Fibroblast of skin of left quadriceps (primary cell): Measurements from ENCODE around the gene HUNK.

Experiments used
- DNase-seq, 2 experiments: peaks; one replicate each; pipeline ENCODE4 v3.0.0-alpha.2; 2013; ENCODE audit warnings: low read depth in 2 of 2

The HUNK gene

DNA sequence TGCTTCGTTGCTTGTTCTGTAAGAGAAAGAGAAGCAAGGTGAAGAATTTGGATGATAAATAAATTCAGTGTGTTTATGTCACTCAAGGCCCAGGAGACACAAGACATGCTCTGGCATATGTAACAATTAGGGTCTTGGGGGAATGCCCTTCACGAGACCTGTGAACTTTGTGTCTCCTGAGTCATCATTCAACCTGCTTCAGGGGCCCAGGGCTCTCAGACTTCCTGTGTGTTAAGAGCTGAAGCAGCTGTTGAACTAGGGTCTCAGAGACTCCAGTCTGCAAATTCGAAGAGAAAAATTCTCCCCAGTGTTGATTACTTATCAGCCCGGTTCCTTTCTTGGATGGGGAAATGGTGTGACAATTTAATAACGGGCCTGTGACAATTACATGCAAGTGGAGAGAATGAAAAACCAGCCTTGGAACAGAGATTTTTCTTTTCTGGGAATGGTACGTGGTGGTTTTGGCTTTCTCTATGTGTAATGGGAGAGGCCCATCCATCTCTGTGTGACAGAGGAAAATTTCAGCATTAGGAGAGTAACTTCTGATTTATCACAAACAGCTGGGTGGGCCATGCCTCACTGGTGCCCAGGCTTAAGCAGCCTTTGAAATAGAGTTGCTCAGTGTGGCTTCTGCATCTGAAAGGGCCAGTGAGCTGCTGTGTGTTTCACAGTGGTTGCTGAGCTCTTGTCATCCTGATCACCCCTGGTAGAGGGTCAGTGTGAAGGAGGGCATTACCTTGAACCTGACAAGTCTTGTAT is 22.4 kb downstream of the HUNK start:
- DNase-seq: no peak

DNA sequence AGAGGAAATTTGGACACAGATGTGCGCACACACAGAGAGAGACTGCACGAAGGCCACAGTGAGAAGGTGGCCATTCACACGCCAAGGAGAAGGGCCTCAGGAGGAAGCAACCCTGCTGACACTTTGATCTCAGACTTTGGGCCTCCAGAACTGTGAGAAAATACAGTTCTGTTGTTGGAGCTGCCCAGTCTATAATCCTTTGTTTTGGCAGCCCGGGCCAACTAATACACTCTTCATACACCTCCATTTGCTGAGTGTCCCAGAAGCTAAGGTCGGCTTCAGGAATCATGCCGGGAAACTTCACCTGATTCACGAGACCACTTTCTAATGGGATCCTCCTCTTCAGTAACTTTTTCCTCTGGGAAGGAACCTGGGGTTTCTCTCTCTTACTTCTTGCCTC is 23.2 kb downstream of the HUNK start:
- DNase-seq: no peak

DNA sequence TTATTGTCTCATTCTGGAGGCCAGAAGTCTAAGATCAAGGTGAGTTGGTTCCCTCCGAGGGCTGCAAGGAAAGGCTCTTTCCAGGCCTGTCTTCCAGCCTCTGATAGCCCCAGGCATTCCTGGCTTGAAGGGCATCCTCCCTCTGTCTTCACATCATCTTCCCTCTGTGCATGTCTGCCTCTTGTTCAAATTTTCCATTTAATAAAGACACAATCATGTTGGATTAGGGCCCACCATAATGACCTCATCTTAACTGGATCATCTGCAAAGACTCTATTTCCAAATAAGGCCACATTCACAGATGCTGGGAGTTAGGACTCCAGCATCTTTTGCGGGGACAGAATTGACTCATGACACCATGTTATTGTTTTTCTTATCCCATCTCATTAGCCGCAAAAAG is 24.5 kb downstream of the HUNK start:
- peak in 1 of 2 experiments; percentile 50 for DNase-seq

DNA sequence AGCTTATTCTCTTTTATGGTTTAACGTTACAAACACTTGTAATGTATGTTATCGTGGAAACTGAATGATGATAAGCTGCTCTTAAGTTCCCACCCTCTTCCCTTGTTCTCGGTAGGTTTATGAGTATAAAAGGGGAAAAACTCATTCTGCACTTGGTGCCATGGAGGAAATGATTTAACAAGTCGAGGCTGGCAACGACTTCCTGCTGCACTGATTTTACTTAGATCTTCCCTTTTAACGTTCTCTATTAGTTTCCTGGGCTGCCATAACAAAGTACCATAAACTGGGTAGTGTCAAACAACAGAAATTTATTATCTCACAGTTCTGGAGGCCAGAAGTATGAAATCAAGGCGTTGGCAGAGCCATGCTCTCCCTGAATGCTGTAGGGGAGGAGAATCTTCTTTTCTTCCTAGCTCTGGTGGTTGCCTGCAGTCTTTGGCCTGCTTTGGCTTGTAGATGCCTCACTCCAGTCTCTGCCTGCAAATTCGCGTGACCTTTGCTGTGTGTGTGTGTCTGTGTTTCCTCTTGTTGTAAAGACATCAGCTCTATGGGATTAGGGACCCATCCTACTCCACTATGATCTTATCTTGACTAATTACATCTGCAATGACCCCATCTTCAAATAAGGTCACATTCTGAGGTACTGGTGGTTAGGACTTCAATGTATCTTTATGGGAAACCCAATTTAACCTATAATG is 26.3 kb downstream of the HUNK start:
- DNase-seq: no peak

DNA sequence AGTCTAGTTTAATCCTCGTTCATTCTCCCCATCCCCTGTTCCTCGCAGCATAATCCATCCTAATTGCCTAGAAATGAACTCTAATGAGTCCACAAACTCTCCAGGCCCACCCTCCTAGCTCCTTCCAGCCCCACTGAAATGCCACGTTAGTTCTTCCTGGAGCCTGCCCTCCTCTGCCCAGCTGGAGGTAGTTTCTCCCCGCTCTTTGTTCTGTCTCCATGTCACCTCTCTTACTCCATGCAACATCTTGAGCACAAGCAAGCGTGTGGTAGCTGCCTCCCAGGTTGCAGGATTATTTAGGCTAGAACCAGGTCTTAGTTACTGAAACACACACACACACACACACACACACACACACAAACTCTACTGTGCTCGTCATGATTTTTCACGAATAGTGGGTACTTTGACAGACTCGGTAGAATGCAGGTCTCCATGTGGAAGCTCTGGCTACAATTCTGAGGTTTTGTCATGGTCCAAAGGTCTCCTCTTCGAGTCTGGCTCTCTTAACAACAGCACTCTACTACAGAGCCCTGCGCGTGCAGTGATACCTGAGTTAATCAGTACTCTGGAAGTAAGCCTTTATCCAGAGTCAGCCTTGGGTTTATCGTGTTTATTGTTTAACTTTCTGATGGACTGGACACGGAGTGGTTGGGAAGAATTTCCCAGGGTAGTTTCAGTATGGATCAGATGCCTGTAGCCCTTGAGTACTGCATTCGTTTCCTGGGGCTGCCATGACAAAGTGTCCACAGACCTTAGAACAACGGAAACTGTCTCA is 27.5 kb downstream of the HUNK start:
- DNase-seq: no peak

DNA sequence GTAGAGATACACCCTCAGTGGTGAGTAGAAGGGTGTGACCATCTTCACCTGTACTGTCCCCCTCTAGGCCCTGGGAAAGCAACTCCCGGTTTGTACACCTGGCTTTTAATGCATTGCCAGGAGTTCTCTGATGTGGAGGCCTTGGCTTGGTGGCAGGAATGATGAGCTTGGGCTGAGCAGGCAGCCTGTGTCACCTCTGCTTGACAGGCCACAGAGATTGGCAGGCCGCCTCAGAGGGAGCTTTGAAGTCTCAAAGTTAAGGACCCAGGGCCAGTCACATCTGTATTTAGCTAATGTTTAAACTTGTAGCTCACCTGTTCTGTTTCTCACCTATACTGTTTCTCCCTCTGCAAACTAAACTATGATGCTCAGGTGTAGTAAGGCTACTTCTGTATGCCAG is 28.5 kb downstream of the HUNK start:
- no peak for DNase-seq

DNA sequence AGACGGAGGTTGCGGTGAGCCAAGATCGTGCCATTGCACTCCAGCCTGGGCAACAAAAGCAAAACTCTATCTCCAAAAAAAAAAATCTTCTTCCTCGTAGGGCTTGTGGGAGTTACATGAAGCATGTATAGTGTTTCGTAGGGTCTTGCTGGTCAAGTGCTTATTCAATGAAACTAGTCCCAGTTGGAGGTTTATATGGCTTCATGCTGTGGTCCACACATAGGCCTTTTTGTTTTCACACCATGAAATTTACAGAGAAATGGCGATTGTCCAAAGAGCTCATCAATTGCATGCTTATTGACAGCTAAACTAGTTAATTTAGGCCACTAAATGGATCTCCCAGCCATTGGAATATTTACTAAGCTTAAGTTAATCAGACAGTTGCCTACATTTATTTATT is 29.6 kb downstream of the HUNK start:
- no peak for DNase-seq

DNA sequence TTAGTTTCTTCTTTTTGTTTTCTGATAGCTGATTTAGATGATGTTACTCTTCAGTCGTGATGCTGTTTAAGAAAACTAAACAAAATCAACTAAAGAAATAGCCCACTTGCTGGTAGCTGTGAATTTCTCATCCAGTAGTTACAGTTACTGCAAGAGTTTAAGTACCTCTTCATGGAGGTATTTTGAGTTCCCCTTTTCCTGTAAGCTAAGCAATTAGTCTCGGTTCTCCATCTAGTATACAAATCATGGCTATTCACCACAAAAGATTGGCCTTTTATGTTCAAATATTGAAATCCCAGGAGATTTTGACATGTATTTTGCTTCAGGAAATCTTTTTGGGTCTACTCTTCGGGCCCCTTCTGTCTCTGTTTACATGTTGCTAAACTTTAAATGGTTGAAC is 31.1 kb downstream of the HUNK start:
- no peak for DNase-seq

DNA sequence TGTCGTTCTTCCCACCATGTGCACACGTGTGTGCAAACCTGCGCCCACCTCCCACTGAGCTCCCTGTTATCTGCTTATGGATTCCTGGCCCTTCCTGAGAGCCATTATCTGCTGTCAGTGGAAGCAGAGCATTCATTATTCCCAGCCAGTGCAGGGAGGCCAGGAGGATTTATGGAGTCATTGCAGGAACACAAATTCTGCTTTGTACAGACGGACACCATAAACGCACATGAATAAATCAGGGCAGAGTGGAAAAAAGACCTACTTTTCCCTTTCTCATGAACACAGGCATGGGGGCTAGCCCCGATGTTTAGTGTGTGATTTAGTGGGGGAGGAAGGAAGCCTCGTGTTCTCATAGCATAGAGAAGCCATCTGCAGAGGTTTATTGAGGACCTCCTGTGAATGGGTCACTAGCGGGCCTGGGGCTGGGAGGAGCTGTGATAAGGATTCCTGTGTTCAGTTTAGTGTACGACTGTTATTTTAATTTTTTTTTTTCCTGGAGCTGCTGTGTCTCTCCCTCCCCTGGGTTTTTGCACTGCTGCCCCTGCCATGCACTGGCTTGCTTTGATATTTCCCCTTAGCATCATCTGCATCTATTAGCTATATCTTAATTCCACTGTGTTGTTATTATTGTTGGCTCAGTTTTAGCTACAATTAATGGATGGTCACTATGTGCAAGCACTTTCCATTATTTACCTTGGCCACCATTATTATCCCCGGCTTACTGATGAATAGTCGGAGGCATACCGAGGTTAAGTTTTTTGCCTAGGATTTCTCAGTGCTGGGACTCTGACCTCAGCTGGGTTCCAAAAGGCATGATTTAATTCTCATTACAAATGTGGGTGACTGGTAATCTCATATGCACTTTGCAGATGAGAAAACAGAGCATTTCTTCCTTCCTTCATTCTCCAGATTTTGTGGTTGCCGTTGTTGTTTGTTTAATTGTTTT is 33.0 kb downstream of the HUNK start:
- no peak for DNase-seq

DNA sequence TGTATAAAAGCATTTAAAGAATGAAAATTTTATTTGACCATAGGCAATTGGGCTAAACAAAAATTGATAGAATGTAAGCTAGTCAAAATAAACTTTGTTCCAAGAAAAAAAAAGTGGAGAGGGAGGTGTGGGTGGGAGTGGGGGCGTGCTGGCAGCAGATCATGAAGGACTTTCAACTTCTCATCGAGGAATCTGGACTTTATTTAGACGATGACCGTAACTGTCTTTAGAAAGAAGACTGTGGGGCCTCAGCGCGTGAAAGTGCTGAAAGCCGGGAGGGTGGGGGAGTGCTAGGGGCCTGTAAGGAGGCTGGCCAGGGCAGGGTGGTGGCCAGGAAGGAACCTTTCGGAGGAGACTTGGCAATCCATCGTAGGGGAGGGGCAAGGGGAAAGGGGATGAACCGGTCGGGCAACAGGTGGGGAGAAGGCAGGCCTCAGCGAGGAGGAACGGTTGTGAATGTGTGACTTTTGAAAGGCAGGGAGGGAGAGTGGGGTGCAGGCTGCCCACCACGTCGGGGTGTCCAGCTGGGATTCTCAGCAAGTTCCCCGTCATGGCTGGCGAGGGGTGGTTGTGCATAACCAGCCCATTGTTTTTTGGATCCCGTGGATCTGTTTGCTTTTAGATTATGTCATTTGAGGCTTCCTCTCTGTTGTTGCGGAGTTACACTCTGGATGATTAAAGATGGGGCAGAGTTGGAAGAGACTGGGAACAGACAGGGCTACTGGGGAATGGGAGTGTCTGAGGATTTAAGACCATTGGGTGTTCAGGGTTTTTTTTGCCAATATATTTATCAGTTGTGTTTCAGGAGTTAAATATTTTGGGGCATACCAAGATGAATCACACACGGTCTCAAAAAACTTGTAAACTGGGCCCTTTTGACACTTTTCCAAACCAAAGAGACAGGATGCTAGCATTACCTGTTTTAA is 35.5 kb downstream of the HUNK start:
- DNase-seq: peak; percentile 54 to 55

DNA sequence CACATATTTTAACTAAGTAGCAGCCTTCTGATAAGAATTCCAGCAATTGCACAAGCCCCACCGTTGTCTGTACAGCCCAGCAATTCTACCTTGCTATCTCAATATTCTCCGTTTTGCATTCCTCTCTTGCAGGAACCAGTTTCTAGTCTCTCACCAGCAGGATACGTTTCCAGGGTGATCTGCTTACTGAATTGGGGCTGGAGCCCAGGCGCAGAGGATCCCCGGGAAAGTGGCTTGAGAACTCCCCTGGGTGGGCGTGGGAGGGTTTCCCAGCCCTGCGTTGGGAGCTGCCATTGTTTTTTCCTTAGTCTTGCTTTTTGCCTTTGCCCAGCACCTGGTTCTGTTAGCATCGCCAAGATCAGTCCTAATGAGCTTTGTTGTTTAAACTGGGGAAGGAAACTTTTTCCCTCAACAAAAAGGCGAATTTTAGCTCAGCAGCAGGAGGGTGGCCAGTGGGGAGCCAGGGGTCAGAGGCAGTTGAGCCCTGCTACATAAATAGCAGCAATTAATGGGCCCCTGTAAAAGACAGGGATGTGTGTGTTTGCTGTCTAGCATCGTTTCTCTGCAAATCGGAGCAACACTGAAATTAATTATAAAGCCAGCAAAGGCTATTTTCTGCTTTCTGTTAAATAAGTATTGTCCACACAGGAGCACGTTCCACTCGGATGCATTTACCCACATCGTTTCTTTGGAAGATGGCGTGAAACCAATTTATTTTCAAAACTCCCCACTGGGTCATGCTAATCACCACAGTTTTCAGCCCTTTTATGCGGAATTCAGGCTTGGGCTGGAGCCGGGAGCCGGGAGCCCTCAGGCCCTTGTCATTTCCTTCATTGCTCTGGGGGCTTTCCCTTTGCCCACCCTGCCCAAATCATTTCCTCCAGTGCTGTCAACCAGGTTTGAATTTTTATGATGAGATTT is 36.6 kb downstream of the HUNK start:
- DNase-seq: no peak

DNA sequence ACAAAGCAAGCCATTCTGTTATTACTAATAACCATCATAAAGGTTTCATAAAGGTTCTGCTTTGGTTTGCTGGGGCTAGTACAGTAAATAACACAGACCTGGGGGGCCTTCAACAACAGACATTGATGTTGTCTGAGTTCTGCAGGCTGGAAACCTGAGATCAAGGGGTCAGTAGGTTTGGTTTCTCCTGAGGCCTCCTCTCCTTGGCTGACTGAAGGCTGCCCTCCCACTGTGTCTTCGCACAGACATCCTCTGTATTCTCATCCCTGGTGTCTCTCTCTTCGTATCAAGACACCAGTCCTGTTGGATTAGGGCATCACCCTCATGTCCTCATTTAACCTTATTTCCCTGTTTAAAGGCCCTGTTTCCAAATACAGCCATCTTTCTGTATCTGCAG is 37.3 kb downstream of the HUNK start:
- DNase-seq: no peak

DNA sequence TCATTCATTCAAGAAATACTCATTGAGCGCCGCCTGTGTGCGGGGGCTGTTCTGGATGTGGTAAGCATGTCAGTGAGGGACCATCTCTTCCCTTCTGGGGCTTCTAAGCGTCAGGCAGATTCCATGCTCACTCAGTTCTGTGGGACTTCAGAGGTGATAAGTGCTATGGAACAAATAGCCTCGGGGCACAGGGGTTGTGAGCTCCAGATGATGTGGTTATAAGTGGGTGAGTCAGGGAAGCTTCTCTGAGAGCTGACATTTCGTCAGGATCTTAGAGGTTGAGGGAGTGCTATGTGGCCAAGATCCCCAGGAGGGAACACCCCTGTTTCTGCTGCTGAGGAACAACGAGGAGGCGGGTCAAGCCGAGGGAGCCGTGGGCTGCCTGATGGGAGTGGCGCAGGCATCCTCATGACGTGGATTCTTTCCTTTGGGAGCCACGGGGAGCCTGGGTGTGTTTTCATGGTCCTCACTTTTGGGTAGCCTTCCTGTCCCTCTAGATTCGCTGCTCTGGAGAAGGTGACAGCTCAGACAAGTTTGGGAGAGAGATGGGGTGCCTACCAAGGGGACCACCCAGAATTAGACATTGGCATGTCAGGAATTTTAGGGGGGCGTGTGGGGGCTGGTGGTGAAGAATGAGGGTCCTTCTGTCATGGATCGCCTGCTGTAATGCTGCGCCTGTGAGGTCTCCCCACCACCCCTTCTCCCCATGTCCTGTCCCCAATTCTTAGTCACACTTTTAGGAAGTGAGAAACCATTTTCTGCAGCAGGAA is 38.5 kb downstream of the HUNK start:
- DNase-seq: peak in 1 of 2 experiments; percentile 39

DNA sequence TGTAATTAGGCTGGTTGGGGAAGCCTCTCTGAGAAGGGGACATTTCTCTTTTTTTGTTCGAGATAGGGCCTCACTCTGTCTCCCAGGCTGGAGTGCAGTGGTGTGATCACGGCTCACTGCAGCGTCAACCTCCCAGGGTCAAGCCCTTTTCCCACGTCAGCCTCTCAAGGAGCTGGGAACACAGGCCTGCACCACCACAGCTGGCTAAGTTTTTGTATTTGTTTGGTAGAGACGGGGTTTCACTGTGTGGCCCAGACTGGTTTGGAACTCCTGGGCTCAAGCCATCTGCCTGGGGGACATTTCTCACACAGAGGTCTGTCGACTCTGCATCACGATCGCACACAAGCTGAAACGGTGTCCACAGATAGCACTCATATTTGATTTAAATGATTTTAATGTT is 39.7 kb downstream of the HUNK start:
- no peak for DNase-seq

DNA sequence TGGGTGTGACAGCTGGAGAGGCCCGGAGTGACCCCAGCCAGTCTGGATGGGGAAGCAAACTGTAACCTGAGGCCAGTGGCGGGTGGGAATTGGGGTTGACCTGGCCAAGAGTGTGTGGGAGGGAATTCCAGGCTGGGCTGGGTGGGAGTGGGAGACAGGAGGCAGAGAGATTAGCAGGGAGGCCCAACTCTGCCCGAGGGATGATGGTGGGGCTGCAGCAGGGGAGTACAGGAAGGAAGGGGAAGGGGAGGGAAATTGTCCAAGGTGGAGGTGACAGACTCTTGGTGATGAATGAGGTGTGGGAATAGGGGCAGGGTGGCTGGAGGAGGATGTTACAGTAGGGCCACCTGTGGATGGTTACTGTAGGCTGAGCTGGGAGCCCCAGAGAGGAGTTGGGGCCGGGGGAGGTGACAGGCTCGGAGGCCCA is 40.4 kb downstream of the HUNK start:
- no peak for DNase-seq

DNA sequence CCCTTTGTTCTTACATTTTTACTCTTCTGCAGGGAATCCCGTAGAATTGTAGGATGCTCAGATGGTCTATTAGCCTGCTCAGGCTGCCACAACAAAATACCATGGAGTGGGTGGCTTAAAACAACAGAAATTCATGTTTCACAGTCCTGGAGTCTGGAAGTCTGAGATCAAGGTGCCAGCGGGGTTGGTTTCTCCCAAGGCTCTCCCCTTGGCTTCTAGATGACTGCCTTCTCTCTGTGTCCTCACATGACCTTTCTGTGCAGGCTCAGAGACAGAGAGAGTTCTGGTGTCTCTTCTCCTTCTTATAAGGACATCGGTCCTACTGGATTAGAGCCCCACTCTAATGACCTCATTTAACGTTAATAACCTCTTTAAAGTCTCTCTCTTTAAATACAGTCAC is 41.7 kb downstream of the HUNK start:
- no peak for DNase-seq

DNA sequence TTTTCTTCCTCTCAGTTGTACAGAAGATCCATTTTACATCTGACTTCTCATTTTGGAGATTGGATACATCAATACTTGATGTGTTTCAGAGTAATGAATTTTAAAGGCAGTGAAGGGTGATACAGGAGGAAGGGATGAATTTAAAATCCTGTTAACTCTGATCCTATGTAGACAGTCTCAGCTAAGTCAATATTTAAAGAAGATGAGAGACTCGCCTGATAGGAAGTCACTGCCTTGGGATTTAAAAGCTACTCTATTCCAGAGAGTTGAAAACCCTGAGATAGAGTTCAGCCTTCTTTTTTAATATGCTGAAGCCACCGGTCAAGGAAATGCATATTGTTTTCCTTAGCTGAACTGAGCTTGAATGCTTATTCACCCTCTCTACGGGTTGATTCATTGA is 42.7 kb downstream of the HUNK start:
- no peak for DNase-seq

DNA sequence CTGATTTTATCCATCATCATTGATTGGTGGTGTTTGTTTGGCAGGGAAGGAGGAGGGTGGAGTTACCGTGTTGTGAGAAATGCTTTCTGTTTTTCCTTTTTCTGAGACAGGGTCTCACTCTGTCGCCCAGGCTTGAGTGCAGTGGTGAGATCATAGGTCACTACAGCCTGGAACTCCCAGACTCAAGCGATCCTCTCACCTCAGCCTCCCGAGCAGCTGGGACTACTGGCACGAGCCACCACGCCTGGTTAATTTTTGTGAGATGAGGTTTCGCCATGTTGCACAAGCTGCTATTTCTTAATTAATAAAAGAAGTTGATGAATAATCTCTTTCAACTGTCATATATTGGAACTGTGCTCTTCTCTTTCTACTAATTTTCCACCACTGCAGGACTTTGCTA is 44.3 kb downstream of the HUNK start:
- no peak for DNase-seq
